ENCODE measurements around the gene WDR38.

GRCh38 chr9:124810663-124811355, 42.5 kb upstream of the WDR38 start:
- TF ChIP-seq, protein P1, sequence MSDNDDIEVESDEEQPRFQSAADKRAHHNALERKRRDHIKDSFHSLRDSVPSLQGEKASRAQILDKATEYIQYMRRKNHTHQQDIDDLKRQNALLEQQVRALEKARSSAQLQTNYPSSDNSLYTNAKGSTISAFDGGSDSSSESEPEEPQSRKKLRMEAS (IDR thresholded peaks at IDR 0.05), result no peak
- TF ChIP-seq, protein P2, sequence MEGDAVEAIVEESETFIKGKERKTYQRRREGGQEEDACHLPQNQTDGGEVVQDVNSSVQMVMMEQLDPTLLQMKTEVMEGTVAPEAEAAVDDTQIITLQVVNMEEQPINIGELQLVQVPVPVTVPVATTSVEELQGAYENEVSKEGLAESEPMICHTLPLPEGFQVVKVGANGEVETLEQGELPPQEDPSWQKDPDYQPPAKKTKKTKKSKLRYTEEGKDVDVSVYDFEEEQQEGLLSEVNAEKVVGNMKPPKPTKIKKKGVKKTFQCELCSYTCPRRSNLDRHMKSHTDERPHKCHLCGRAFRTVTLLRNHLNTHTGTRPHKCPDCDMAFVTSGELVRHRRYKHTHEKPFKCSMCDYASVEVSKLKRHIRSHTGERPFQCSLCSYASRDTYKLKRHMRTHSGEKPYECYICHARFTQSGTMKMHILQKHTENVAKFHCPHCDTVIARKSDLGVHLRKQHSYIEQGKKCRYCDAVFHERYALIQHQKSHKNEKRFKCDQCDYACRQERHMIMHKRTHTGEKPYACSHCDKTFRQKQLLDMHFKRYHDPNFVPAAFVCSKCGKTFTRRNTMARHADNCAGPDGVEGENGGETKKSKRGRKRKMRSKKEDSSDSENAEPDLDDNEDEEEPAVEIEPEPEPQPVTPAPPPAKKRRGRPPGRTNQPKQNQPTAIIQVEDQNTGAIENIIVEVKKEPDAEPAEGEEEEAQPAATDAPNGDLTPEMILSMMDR (IDR thresholded peaks at IDR 0.05; ENCODE audit: low read depth, low read length, missing input control), result no peak
- TF ChIP-seq REST (IDR thresholded peaks at IDR 0.05), result no peak
- TF ChIP-seq JUND (IDR thresholded peaks at IDR 0.05), result no peak
- no peak for TF ChIP-seq RAD21 (IDR thresholded peaks at IDR 0.05)
- no peak for TF ChIP-seq YY1 (IDR thresholded peaks at IDR 0.05)
- no peak for TF ChIP-seq ATF3 (IDR thresholded peaks at IDR 0.05)
- TF ChIP-seq TAF1 (conservative IDR thresholded peaks at IDR 0.05), result no peak
- no peak for TF ChIP-seq SP1 (IDR thresholded peaks at IDR 0.05)

Measured in liver (tissue), 3 donors.